Activated CD8-positive, alpha-beta memory T cell treated with anti-CD3 and anti-CD28 coated beads, Interleukin-2, amount 50 U/mL, for 1 hour (primary cell): ENCODE data around the gene NEUROD1.

Experiments
- DNase-seq: peaks from one replicate; pipeline ENCODE4 v3.0.0-alpha.2; 2020; ENCODE audit errors: extremely low read depth

NEUROD1 gene

DNA sequence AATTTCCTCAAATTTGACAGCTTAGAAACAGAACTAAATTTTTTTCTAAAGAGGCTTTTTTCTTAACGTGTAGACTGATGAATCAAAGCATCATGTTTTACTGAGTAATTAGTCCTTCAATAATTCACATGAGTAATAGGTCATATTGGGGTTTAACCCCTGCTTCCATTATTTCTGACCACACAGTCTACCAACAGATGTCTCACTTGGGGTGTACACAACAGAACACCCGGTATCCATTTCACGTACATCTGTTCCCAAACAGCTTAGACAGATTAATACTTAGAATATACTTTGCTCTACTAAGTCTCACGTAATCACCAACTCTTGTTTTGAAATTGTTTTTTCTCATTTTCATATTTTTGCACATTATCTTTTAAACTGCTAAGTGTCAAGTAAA, 38.2 kb downstream of the NEUROD1 start:
- no peak for DNase-seq

DNA sequence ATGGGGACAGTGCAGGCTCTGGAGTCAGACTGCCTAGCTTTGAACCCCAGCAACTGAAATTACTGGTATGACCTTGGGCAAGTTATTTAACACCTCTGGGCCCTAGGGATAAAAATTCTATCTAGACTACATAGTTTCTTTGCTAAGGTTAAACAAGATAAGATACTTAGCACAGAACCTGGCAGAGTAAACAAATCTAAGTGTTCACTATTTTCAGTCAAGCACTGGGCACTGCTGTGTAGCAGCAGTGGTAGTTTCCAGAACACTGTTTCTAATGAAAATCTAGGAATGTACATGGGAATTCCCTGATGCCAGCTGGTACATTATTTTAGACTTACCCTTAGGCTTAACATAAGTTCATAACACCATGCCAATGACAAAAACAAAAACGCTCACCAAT, 40.6 kb downstream of the NEUROD1 start:
- no peak for DNase-seq

DNA sequence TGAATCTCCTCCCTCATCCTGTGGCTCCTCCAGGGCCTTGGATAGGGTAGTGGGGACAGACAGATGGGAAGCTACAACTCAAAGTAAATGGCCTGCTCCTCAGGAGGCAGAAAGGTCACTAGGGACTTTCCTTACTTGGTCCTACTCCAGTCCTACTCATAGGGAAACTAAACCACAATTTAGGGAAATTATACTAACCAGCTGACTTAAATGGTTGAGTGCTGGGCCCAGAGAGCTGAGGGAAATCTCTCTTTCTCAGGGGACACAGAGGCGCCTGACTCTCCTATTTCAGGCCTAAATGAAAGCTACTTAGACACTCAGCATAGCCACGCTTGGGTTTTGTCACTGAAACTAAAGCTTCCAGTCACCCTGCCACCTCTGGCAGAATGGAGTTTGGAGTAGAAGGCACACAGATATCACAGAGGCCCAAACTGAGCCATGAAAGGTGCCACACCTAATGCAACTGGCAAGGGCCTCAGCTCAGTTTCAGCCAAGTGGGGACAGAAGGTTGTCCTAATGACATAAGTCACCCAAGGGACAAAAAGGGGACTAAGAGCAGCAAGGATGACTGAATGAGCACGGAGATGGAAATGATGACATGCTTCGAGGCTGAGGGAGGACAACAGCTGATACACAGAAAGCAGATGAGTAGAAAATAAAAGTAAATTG, 47.5 kb downstream of the NEUROD1 start:
- no peak for DNase-seq

DNA sequence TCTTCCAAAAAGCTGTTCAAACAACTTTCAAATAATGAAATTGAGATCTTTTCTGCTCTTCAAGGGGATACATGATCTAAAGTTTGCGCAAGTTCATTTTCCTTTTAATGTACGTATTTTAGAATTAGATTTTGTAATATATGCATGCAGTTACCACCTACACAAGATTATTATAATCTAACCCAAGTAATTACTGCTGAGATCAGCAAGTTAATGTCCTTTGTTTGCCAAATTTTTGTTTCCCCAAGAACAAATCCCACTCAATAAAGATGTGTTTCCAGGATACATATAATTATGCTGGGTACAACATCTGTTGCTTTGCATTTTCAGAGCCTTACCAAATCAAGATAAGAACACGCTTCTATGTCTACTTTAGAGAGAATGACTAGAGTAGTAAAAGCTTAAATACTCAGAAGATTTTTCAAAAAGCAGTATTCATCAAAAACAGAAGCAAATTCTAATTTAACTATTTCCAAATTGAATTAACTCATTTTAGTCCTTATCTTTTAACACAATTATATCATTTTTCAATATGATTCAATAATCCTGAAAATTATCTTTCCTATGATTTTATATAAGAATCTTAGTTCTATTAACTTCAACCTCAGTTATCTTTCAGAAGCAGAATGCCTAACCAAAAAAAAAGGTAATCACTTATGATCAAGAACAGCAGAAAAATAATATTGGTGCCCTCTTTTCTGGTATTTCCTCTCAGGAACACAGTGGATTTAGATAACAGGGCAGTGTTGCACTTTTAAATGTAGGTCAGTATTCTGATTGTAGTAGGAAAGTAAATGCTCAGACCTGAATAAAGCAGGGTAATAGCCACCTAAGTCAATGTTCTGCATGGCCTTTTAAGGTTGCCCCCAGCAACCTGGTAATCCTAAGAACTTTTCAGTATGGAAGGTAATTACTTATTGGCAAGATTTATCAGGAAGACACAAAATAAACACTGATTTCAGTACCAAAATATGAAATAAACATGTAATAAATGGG, 51.4 kb downstream of the NEUROD1 start:
- DNase-seq, result no peak

DNA sequence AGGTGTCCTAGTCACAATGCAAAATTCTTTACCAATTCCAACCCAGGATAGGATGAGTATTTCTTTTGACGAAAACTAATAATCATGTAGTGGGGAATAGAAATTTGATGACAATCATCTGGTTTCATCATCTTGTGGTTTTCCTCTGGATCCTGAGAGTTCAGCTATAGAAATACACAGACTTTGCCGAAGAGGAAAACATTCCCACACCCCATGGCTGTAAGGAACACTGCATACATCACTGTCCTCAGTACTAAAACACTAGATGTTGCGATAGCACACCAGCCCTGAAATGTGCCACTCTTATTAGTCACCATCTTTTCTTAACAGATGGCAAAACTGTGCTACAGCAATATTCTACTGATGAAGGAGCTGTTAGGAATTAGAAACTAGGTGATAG, 52.8 kb downstream of the NEUROD1 start:
- no peak for DNase-seq

DNA sequence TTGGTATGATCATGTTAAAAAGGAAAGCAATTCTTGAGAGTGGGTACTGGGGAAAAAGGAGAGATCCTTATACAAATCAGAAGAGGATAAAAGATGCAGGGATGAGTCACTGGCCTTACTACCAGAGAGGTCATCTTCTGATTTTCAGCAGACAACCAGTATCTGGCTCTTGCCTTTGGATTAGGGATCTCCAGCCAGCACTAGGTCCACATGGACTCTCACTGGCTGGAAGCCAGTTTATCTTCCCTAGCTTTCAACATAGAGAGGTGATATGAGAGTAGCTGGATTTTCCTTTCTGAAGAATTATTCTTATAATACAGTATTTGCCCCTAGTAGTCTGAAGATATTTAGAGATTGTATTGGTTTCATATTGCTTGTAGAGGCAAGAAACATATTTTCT, 53.6 kb downstream of the NEUROD1 start:
- DNase-seq, result no peak
